HFF-Myc (cell line): ENCODE results near the gene DISP3.

ENCODE experiments used
- DNase-seq: peaks from one replicate; pipeline ENCODE4 v3.0.0-alpha.2; 2011; ENCODE audit warnings: low read depth; ENCODE audit errors: extremely low read depth
- H3K4me3 ChIP-seq: replicated peaks from 2 replicates; pipeline ENCODE4 v1.5.1; 2011; ENCODE audit warnings: low read depth, mild to moderate bottlenecking, control low read depth, low read length
- TF ChIP-seq, protein P1 (sequence below): IDR thresholded peaks from 2 replicates; pipeline ENCODE4 v1.5.1; 2012; ENCODE audit warnings: mild to moderate bottlenecking, low read depth, low read length, control low read depth; ENCODE audit errors: missing control alignments

Gene DISP3

DNA sequence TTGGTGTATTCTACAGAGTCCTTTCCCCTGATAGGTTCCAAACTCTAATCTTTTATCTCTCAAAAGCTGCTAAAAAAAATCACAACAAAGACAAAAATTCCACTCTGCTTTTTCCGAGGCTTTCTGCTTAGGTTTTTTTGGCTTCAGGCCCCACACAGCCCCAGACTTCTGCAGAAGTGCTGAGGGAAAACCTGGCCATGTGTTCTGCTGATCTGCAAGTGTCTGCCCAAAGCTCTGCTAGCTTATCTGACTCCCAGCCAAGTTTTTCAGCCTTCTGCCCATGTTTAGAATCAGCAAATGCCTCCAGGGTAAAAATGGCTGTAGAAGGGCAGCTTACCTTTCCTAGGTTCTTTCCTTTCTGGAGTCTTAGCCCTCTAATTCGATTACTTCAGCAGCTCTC, 28.4 kb downstream of the DISP3 start:
- DNase-seq: no peak

DNA sequence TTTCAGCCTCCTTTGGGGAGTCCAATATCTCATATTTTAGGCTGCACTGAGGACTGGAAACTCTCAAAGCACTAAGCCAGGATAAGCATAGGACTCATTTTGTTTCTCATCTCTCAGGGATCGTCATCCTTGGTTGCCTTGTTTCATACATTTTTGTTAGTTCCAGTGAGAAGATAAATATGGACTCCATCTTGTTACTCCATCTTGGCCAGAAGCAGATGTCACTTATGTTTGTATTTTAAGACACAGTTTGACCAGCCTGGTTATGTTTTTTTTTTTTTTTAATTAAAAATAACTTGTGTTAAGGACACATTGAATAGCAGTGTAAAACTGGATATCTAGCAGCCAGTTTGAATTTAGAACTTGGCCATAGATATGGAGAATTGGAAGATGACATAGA, 34.7 kb downstream of the DISP3 start:
- DNase-seq: no peak
- H3K4me3 ChIP-seq: no peak overlapping the region
- TF ChIP-seq, protein P1, sequence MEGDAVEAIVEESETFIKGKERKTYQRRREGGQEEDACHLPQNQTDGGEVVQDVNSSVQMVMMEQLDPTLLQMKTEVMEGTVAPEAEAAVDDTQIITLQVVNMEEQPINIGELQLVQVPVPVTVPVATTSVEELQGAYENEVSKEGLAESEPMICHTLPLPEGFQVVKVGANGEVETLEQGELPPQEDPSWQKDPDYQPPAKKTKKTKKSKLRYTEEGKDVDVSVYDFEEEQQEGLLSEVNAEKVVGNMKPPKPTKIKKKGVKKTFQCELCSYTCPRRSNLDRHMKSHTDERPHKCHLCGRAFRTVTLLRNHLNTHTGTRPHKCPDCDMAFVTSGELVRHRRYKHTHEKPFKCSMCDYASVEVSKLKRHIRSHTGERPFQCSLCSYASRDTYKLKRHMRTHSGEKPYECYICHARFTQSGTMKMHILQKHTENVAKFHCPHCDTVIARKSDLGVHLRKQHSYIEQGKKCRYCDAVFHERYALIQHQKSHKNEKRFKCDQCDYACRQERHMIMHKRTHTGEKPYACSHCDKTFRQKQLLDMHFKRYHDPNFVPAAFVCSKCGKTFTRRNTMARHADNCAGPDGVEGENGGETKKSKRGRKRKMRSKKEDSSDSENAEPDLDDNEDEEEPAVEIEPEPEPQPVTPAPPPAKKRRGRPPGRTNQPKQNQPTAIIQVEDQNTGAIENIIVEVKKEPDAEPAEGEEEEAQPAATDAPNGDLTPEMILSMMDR: no peak

More for the DNA sequence above, 28.4 kb downstream of the DISP3 start:
- TF ChIP-seq, protein P1: no peak
- no peak overlapping the region for H3K4me3 ChIP-seq

DNA sequence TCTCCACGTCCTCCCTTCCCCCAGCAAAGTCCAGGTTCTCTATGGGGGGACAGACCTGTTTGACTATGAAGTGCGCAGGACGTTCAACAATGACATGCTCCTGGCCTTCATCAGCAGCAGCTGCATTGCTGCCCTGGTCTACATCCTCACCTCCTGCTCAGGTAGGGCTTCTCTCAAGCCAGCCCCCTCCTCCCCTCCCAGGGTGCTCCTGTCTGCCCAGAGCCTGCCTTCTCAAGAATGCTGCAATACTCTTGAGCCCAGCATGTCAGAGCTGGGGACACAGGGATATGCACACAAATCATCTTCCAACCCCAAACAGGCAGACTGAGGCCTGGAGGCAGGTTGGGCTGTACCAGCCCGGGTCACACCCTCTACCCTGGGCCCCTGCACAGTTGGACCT, 35.4 kb downstream of the DISP3 start:
- TF ChIP-seq, protein P1: no peak
- H3K4me3 ChIP-seq: no peak overlapping the region
- DNase-seq: no peak

DNA sequence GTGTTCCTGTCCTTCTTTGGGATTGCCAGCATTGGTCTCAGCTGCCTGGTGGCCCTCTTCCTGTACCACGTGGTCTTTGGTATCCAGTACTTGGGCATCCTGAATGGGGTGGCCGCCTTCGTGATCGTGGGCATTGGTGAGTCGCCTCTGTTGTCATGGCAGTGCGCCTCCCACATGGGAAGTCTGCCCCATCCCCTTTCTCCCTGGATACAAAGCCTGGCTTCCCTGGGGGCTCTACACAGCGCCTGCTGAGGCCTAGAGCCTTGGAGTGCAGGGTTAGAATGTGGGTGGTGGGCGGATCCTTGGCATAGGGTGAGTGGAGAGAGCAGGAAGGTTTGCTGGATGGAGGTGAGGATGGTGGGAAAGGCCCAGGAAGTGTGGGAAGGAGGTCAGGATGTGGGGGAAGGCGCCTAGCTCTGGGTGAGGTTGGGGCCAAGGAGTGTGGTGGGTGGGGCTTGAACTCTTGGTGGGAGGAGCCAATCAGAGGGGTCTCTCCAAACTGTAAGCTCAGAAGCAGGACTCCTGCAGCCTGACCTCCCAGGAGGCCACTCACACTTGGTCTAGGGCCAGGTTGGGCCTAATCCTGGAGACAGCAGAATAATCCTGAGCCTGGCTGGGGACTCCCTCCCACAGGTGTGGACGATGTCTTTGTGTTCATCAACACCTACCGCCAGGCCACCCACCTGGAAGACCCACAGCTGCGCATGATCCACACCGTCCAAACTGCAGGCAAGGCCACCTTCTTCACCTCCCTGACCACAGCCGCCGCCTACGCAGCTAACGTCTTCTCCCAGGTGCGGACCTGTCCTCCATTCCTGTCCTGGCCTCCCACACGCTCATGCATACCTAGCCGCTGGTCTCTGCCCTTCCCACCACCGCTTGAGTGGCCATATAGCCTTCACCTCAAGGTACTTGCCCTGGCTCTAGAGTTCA, 36.7 kb downstream of the DISP3 start:
- TF ChIP-seq, protein P1: no peak
- no peak overlapping the region for H3K4me3 ChIP-seq
- DNase-seq: no peak

DNA sequence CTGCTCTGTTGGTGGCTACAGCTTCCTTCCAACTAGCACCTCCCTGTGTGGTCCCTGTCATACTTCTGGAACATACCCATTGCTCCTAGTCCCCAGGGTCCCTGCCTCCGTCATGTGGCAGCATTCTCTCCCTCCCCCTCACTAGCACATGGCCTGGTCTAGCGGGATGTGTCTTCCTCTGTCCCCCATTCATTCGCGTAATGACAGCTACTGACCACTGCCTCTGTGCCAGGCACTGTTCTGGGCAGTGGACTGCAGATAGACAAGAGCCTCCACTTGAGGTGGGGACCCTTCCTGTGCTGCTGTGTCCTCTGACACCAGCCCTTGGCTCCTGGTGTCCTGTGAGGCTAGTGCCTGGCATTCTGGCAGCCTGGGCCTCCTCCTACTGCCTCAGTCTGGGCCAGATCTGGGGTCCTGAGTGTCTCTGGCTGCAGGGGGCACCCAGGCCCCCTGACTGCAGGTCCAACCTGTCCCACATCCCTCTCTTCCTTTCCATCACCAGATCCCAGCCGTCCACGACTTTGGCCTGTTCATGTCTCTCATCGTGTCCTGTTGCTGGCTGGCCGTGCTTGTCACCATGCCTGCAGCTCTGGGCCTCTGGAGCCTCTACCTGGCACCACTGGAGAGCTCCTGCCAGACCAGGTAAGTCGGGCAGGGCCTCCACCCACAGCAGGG, 38.1 kb downstream of the DISP3 start:
- TF ChIP-seq, protein P1: no peak
- DNase-seq: no peak
- no peak overlapping the region for H3K4me3 ChIP-seq

DNA sequence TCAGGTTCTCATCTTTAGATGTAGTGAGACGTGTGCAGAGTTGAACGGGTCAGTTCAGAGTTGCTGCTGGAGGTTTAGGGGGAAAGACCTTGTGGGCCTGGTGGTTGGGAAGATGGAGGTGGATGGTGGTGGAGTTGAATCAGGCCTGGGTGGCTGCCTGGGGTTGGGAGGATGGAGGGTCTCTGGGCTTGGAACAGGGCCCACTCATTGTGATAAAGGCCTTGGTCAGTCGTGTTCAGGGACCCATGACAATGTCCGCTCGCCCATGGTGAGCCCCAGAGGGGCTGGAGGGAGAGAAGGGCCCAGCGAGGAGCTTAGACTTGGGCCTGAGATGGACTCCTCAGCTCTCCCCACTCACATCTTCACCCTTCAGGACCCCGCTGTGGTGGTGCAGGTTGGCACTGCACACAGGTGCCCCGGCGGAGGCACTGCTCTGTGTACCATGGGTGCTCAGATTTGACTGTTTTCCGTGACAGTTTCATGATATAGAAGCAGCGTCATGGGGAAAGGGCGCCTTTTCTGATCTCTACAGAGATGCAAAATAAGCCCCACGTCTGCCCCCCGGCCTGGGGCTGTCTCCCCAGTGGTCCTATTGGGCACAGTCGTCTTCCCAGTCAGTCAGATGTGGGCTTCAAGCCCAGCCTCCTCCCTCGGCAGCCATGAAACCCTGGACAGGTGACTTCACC, 39.2 kb downstream of the DISP3 start:
- no peak for DNase-seq
- TF ChIP-seq, protein P1: no peak
- H3K4me3 ChIP-seq: no peak overlapping the region
